Measurements from ENCODE around the gene SUPT3H.

SUPT3H gene

DNA sequence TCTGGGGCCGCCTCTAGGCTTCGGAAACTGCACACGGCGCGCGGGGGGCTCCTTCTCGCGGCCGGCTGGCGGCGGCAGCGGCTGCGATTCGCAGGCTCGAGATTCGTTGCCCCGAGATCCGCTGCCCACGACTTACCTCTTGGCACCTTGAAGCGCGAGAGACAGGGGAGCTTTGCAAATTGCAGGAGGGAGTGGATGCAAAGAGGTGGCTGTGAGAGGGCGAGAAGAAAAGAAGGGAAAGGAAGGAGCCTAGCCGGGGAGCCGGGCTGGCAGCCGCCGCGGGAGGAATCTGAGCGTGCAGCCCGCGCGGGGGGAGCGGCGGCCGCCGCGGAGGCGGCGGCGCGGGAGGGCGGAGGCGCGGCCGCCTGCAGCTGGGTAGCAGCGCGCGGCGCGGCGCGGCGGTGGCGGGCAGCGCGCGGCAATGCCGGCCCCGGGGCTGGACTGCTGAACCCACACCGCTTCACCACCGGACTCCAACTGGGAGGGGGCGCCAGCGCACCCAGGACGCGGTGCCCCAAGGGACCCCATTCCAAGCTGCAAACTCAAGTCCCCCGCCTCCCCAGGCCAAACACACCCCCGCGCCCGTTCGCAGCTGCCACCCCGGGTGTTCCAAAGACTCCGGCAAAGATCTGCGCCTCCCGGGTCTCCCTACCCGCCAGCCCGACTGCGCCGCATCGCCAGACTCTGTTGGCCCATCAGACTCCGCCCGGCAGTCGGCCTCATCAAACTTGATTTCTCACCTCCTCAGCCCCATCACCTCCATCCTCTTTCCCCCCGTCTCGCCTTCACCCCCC, 44.2 kb upstream of the SUPT3H start:
- TF ChIP-seq CTCF (conservative IDR thresholded peaks at IDR 0.05) = peak; percentile 24; the same call in 1 of the 2 replicates
- H3K27ac ChIP-seq = peak overlapping the region; percentile 41; the same call in 1 of the 2 replicates

- no peak for TF ChIP-seq CTCF (conservative IDR thresholded peaks at IDR 0.05)
- H3K27ac ChIP-seq = peak overlapping the region; percentile 41; the same call in 1 of the 2 replicates
These were observed 43.4 kb upstream of the SUPT3H start for GRCh38 chr6:45420909-45421708.

DNA sequence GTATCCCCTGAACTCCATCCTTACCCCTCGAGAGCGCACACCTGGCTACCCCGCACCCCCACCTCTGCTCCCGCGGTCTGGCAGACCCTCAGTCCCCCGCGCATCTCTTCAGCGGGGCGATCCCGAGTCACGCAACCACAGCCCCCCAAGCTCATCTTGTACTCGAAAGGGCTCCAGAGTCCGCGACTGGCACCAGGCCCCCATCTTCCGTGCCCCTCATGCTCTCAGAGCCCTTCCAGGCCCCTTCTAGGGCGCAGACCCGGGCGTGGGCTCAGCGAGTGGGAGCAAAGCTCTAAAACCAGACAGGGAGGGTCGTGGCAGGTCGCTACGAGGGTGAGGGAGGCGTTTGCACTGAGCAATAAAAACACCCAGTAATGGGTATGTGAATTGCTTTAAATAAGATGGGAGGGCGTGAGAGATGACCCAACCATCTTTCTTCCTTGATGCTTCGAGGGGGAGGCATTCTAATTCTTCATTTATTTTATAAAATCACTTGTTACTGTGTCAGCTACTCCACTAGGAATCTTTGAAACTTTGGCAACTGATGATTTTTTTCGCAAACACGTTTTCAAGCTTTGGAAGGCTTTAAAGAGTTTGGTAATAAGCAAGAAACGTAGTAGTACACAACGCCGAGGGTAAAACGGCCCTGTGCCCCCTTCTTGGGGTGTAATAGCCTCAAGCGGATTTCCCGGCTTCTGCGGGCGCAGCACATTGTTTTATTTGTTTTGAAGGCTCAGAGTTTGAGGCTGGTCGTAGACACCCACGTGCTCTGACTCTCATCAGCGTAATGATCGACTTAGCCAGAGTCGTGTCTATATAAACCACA, 42.6 kb upstream of the SUPT3H start:
- no peak for TF ChIP-seq CTCF (conservative IDR thresholded peaks at IDR 0.05)
- H3K27ac ChIP-seq = no peak overlapping the region

DNA sequence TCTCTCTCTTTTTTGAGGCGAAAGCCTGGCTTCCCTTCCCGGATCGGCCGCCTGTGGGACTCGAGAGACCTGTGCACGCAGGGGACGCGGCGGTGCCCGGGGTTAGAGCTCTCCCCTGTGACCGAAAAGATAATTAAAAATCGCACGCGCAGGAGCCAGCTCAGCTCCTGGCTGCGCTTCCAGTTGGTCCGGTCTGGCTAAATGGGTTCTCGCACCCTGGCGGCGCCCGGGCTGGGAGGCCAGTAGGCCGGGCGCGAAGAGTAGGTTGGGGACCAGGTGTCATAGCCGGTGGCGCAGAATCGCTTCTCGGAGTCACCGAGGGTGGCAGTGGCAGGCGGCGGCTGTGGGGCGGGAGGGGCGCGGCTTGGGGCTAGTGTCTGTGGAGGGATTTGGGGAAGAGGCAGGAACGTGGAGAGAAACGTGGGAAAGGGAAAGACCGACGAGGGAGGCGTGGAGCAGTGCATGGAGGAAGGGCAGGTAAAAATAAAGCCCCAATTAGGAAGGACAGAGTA, 41.9 kb upstream of the SUPT3H start:
- peak overlapping the region; percentile 18; the same call in 1 of the 2 replicates for H3K27ac ChIP-seq
- TF ChIP-seq CTCF (conservative IDR thresholded peaks at IDR 0.05) = peak; percentile 82

DNA sequence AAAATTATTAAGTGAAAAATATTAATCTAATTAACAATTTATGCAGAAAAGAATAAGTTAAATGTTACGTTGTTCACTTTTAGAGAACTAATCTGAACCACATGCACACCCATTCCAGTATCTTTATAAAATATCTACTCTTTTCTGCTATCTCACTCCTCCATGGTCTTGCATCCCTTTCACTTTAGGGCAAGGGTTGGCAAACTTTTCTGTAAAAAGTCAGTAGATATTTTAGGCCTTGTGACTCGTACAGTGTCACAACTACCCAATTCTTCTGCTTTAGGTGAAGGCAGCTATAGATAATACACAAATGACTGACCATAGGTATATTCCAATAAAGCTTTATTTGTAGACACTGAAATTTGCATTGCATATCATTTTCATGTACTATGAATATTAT, 39.7 kb upstream of the SUPT3H start:
- TF ChIP-seq CTCF (conservative IDR thresholded peaks at IDR 0.05) = no peak
- H3K27ac ChIP-seq = no peak overlapping the region

DNA sequence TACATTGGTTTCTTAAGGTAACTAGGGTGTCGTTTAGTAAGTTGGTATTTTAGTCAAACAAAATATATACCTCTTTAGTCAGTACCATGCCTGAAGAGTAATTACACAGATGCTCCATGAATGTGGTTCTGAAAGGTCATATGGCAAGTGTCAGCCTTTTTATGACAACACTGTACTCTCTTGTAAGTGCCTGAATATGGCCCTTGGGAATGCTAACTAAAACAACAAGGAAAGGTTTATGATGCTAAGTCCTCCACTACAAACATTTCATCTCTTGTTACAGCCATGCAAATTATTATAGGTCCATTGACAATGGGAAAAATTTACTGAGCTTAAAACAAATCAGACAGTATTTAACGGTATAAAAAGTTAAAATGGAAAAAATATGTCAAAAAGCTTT, 39.0 kb upstream of the SUPT3H start:
- no peak for TF ChIP-seq CTCF (conservative IDR thresholded peaks at IDR 0.05)
- no peak overlapping the region for H3K27ac ChIP-seq

Data from VCaP (cell line).